NCI-H1436 (cell line): ENCODE measurements around the gene MAML3.

Experiments
- DNase-seq: peaks from one replicate; lab custom pipeline; 2025; lab: John Stamatoyannopoulos, UW

MAML3 gene

DNA sequence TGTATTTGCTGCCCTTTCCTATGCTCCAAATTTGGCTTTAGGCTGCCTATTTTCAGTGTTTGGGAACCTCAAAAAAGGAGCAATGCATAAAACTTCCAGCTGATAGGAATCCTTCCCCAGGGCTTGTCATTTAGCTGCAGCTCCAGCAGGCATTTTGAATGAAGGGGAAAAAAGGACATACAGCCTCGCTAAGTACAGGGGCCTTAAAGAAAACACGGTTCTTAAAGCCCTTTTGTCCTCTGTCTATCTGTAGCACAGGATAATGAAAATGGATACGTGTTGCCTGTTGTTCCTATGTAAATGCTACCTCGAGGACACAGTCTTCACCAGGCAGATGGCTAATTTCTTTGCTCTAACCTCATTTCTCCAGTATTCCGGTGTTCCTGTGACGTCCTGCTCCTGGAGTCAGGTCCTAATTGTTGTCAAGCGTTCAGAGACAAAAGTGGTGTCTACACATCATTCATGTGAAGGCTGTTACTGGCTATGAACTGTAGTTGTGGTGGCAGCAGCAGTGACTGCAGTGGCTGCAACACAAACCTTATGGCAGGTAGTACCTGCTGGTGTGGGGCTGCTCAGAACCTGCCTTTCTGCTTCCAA, 371.0 kb downstream of the MAML3 start:
- DNase-seq, result no peak

DNA sequence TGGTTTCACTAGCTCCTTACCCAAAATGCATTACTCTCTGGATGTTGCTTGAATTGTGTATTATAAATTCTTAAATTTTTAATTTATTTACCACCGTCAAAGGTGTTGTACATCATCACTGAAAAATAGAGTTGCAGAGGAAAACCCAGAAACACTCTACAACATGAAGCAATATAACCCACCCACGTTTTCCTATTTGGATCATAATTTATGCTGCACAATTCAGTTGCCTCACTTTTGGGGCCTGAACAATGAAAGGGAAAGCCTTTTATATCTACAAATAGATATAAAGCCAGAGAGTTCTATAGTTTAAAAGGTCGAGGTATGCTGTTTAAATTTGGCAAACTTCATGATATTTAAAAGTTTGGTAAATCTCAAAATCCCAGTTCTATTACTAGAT, 372.9 kb downstream of the MAML3 start:
- DNase-seq, result no peak

DNA sequence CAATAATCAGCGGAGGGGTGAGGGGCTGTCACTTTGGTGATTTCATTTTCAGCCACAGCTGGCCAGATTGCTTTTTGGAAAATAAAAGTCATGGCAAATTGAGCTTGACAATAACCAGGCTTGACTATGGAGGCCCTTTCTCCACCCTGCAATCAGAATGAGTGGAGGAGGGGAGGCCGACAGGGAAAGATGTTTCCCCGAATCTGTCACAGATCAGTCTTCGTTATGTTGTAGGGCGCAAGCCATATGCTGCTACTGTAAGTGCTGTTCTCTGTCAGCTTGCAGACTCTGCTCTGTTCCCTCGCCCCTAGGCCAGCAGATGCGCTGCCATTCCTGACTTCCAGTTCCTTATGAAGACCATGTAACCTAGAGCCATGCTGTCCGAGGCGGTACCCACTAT, 374.3 kb downstream of the MAML3 start:
- no peak for DNase-seq

DNA sequence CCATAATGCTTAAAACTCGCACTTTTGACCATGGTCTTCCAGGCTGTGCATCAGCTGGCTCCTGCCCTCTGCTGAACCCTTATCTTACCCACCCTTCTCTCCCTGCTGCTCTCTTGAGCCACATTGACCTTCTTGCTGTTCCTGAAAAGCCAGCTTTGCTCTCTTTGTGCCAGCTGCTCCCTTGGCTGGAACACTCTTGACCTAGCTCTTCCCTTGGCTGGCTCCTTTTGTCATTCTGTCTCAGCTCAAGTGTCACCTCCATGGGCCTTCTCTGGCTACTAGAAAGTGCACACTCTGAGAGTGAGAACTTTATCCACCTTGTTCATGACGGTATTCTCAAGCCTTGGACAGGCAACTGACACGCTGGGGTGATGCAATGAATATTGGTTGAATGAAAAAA, 376.2 kb downstream of the MAML3 start:
- no peak for DNase-seq

DNA sequence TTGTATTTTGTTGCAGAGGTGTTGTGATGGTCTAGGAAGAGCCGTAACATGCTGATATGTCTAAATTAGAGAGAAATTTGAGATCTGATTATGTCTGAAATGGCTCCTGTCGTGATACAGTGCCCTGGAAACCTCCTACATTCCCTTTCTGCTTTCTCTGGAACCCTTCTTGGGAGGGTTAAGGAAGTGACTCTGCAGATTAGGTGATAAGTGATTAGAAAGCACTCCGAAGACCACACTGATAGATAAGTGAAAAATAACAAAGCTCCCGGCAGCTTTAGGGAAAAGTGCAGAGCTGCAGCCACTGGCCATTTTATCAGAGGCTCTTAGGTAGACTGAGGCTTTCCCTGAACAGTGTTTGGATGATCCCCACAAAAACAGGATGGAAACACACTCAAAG, 377.7 kb downstream of the MAML3 start:
- no peak for DNase-seq

DNA sequence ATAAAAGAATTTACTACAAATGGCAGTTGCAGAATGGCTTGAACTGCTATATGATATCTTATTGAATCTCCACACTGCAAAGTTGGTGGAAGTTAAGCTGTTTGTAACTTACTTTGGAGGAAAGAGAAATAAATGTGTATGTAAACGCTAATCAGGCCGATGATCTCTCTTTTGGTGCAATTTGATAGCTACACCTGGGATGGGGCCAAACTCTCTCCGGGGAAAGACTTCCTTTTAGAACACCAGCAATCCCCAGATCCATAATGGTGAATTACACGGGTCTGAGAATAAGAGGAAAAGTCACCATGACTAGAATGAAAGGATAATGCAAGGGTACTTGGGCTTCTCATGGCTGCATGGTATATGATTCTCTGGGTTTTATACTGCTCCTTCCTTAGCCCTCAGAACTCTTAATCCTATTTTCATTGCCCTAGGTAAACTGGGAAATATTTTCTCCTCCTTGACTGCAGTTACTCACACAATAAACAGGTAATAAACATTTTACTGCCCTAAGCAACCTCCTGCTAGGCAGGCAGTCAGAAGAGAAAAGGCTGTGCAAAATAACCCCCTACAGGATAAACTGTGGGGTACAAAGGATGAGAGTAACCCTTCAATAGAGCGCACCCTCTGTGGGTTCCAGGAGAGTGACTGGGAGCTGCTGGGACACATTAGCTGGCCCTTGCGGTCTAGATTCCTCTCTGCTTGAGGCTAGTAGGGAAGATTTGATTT, 379.1 kb downstream of the MAML3 start:
- DNase-seq, result no peak

DNA sequence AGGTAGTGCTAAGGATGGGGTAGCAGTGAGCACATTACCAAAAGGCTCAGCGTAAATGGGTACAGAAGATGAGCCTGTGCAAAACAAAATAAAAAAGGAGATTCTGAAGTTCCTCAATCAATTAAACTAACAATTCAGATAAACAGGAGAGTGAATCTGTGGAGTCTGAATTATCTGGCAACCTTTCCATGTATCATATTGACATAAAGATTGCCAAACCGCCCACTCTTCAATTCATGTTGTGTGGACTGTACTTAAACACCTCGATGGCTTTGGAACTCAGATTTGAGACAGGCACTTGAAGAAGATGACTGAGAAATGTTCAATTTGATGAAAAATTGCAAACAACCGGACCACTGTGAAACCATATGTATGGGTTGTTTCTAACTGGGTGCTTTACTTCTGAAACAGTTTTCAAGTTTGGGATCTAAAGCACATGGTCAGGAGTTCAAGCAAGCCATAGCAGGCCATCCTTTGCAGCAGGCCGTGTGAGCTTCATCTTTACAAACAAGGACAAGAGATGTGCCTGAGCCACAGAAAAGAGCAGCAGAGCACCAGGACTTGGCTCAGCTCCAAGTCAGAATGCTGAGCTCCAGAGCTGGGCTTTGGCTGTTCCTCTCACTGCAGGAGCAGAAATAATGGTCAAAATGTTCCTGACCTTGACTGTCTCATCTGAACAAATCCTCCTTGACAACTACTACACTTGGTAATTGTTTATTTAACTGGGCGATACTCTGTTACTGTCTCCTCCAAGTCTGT, 380.2 kb downstream of the MAML3 start:
- no peak for DNase-seq

DNA sequence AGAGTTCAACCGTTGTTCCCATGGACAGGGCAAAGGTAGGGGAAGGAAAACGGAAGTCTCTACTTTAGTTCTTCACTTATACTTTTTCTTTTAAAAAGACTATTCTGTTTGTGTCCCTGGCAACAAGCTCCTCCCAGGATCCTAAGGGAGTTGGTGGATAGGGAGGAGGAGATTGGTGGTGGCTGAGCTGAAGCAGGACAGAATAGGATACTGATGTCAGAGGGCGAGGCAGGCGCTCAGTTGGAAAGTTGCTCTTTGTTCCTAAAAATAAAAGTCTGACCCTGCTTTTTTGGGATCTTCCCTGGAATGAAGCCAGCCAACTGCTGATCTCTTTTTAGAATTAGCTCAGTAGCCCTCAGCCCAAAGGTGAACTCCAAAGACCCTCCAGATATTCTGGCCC, 383.6 kb downstream of the MAML3 start:
- DNase-seq, result no peak

DNA sequence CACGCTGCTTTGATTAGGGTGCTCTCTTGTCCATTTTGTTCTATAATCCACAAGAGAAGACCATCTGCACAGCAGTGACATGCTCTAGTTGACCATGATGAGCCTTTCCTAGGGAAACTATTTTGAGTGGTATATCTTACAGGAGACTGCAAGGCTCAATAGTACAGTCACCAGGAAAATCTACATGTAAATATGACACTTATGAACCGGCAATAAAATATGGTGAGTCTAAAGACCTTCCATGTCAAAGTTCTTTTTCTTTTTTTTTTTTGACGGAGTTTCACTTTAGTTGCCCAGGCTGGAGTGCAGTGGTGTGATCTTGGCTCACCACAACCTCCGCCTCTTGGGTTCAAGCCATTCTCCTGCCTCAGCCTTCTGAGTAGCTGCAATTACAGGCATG, 384.6 kb downstream of the MAML3 start:
- DNase-seq, result no peak

DNA sequence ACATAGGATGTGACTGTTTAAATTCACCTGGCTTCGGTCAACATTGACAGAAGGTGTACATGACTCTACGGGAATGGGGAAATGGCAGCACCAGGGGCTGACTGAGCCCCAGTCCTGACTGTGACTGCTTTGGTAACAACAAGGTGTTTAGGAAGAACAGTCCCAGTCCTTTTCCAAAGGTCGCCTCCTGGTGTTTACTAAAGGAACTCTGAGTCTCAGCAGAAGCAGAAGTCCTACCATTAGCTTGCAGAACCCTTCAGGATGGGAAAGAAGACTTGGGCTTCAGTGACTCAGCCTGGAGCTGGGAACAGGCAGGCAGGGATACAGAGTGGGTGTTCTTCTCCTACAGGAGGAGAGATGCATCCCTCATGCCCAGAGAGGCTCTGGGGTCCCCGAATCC, 385.1 kb downstream of the MAML3 start:
- no peak for DNase-seq

DNA sequence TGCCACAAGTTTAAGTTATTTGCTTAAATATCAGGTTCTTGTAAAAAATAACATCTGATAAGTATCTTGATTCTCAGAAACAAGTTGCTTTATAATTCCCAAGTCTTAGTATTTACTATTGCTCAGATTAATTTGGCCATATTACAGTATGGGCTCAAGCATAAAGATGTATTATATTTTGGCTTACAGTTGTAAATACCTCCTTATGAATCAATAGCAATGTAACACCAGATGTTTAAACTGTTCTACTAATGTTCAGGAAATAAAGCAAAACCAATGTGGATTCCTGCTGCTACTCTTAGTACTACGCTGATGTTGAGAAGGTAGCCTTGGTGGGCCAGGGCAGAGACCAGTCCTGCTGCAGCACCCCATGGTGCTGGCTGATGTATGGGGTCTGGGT, 385.6 kb downstream of the MAML3 start:
- DNase-seq, result no peak

DNA sequence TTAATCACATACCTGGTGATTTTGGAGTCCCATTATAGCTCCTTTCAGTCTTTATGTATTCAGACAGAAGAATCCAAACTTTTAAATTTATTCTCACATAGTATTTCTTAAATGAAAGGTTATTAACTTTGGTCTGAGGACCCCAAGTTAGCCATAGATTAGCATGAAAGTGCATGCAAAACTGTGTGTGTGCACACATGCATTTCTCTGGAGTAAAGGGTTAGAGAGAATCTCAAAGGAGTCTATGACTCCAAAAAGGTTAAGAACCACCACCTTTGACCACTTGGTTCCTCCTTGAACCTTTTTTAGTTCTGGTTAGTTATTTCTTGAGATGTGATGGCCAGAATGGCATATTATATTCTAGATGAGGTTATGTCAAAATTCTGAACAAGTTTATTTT, 386.4 kb downstream of the MAML3 start:
- DNase-seq, result no peak

DNA sequence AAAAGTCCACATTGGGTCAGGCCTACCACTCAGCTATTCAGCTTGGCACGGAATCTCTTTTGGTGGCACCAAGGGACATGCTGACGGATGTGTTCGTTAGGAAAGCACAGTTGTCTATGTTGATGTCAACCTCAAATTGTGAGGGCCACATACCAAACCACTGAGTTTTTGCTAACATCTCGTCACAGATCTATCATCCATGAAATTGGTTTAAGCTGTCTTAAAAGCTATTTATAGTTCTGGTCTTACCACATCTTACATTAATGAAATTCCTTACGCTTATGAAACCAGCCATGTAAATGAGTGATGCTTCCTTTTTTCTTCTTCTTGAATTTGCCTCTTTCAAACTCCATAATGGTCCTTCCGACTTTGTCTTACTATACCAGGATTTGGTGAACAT, 386.8 kb downstream of the MAML3 start:
- no peak for DNase-seq

DNA sequence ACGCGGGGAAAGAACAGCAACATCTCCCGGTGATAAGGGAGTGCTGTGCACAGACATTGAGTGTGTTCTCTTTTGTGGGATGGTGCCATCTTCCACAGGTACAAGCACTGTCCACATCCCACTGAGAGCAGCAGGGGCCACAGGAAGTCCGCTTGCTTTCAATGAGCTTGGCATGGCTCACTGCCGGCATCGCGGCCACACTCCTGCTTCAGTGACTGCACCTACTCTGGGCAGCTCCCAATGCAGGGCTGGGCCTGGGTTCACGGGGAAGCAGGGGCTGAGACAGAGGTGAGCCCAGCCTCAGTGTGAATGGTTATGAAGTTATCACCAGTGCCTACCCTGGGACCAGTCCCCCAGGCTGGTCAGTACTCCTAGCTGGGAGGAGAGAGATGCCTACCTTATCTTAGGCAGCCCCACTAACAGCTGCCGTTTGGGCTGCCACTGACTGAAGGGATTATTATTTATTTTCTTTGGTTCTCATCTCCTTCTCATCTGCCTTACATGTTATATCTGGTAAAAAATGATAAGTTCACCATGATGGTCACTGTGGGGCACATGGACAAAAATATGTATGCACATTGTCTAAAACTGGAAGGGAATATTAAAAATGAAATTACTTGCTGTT, 389.2 kb downstream of the MAML3 start:
- no peak for DNase-seq

DNA sequence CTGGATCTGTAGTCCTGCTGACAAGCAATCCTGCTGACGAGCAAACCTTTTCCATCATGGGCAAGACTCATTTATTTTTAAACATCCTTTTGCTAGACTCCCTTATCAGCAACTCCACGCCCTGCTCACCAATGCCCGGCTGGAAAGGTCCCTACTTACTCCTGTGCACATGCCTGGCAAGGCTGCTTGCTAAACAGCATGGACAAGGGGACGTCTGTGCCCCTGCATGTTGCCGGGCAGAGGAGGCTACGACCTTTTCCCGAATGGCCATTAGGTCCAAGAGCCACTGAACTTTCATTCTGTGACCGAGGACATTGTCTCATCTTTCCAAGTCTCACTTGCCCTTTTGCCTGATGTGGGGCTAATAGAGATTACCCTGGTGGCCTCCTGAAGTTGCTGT, 389.8 kb downstream of the MAML3 start:
- DNase-seq, result no peak

DNA sequence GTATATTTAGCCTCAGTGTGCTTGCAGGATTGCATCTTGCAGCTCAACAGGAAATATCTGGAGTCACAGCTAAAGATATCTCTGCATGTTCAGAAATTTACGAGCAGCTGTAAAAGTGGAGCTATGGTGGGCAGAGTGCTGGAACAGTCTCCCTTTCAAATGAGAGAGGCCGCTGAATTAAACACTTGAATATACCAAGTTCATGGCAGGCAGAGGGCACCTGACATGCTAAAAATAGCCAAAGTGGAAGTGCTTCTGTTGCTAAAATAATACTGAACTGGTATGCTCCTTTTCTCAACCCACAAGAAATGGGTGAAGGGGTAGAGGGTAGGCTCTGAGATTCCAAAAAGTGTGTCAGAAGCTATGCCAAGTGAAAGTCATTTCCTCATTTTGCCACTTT, 390.3 kb downstream of the MAML3 start:
- no peak for DNase-seq

DNA sequence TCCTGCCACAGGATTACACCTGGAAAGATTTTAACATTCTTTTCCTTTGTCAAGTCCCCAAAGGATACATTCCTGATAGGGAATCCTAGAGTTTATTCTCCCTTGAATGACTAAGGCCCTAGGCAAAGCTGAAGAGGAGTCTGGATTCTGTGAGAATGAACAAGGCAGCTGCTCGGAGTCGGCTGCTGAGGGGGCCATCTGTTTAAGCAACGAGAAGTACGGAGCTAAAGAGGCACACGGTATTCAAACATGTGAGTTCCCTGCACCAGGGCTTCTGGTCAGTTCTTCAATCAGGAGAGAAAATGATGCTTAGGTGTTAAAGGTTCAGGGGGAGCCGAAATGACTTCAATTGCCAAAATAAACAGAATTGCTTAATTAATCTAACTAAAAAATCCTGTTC, 390.8 kb downstream of the MAML3 start:
- DNase-seq, result no peak

DNA sequence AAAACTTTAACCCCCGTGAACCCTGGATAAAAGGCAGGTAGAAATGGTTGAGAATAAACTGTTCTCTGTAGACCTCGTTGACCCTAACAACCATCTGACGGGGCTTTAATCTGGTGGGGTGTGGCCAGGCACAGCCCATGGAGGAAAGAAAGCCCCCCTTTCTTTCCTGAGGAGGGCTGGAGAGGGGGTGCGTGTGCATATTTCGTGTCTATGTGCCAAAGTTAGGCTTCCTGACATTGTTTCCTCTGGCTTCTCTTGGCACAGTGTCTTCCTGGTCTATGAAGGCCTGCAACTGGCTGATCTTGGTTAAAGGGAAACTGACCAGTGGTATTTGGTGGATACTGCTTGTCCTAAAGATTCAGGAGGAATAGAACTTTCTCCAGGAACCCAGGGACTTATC, 391.3 kb downstream of the MAML3 start:
- no peak for DNase-seq

DNA sequence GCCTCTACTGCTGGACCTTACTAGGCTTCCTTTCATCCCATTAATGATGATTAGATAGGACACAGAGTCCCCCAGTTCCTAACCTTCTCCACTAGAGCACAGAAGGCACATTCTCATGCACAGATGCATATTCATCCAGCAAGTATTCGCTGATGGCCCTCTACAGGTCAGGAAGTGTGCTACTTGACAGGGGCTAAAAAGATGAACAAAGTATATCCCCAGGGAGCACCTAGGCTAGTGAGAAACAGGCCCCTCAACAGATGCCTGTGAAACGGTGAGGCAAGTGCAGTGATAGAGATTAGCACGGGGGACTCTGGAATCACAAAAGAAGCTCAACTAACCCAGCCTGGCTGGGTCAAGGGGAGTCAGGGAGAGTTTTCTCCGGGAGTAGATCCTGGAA, 392.5 kb downstream of the MAML3 start:
- DNase-seq, result no peak

DNA sequence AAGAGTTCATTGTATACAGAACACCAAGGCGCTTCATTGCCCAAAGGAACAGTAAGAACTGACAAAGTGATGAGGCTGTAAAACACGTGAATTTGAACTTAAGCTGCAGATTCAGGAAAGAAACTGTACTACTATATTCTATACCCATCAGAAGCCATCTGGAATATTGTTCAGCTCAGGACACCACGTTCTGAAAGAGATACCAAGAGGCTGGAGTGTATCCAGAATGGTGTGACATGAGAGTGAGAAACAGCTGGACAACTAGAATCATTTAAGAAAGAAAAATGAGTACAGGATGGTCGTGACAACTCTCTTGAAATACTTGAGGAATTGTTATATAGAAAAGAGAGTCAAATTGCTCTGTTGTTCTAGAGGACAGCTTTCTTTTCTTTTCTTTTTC, 393.4 kb downstream of the MAML3 start:
- DNase-seq, result no peak

DNA sequence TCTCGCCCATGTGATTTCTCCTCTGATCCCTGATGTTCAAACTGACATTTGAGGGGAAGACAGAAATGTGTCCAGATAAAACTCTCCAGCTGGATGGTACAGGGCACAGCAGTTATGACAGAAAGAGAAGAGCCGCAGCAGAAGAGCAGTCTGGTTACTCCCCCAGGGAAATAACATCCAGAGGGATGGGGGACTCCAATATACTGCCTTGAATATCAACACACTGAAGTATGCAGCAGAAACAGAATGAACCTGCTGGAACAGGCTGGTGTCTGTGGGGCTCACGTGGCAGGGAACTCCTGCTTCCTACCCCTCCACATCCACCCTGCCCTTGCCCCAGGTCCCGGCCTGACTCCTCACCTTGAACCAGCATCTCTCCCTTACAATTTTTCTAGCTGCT, 394.9 kb downstream of the MAML3 start:
- no peak for DNase-seq

DNA sequence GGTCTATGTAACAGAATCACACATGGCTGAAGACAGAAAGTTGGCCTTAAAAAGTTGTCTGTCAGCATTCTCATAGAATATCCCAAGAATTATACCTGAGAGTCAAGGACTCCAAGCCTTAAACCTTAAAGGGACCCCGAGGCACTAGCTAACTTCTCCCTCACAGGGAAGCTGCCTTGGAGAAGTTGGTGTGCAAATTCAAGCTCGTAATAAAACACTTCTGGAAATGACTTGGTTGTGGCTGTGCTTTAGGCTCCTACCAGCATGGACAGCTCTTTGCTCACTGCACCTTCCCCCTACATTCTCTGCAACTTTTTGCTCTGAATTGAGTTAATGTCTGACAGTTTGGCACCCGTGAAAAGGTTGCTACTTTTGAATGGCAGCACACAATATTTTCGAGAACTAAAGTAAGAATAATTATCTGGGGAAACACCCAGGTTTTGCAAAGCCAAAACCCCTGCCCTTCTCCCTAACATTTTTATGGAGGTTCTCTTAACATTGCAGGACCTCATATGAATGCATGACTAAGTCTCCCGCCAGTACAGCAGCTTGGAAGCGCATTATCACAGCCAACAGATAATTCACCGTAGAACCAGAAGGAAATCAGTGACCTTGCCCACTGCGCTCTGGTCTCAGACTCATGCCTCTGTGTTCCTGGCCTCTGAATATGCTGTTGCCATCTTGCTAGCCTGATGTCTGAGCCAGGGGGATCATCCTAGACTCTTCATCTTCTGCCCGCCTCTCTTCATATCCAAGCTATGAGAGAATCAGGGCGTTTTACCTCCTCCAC, 397.4 kb downstream of the MAML3 start:
- no peak for DNase-seq
